GM12875 (cell line): ENCODE results near the gene PGAM5.

Experiments used
- H3K4me3 ChIP-seq: one replicate; pipeline ENCODE4 v1.5.1; 2011; ENCODE audit warnings: low read depth, low read length, control low read depth
- CTCF ChIP-seq: IDR thresholded peaks from 2 replicates; pipeline ENCODE4 v1.5.1; 2011; ENCODE audit warnings: low read depth, mild to moderate bottlenecking, control low read depth, inconsistent platforms, low read length, moderate library complexity, borderline replicate concordance; ENCODE audit not compliant: insufficient read depth

The PGAM5 gene

GRCh38 chr12:132674561-132674960, 36.1 kb upstream of the PGAM5 start:
- no peak for TF ChIP-seq CTCF
- no peak overlapping the region for H3K4me3 ChIP-seq

- no peak for TF ChIP-seq CTCF
- no peak overlapping the region for H3K4me3 ChIP-seq
Measured at GRCh38 chr12:132675757-132676432, 34.7 kb upstream of the PGAM5 start.

GRCh38 chr12:132677492-132677891, 33.1 kb upstream of the PGAM5 start:
- no peak for TF ChIP-seq CTCF
- H3K4me3 ChIP-seq = no peak overlapping the region

- TF ChIP-seq CTCF = no peak
- no peak overlapping the region for H3K4me3 ChIP-seq
Measured at GRCh38 chr12:132685400-132685799, 25.2 kb upstream of the PGAM5 start.

GRCh38 chr12:132686825-132687210, 23.8 kb upstream of the PGAM5 start:
- TF ChIP-seq CTCF = no peak
- H3K4me3 ChIP-seq = peak overlapping the region; percentile 78

GRCh38 chr12:132687211-132688164, 23.2 kb upstream of the PGAM5 start, which contains the start of the genes POLE and PXMP2:
Gene POLE (minus strand): TSS chr12:132687342. CDS start chr12:132687315, 27 bp downstream.
Gene PXMP2 (plus strand): TSS chr12:132687587. CDS start chr12:132687671, 84 bp downstream.
- peak within 1 kb of the TSS; percentile 78 for H3K4me3 ChIP-seq
- no peak for TF ChIP-seq CTCF
